Gastroesophageal sphincter (tissue), 4 donors: Measurements from ENCODE around the gene UVRAG. TPM values are rescaled to one million over a fixed set of nuclear protein-coding genes. Genes with fewer than 3 reads are reported as not detected.

Experiments
- ATAC-seq: fragments of 150-250 bp; one replicate; pipeline ENCODE4 v1.9.1; 2016; ENCODE audit warnings: mild to moderate bottlenecking, moderate library complexity
- H3K27ac ChIP-seq, 4 donors: fragments of 200-600 bp; sonication (generic) in 3 of 4; 1 replicate in 3 of 4; 2 replicates in 1 of 4; pipeline ENCODE4 v1.5.1; 2016 to 2019
- H3K27me3 ChIP-seq: fragments of 200-600 bp; sonication (generic); one replicate; pipeline ENCODE4 v1.5.1; 2019
- H3K36me3 ChIP-seq, 2 donors: fragments of 200-600 bp; sonication (generic); one replicate each; pipeline ENCODE4 v1.5.1; 2019; ENCODE audit warnings: control low read depth in 1 of 2
- H3K4me1 ChIP-seq, 3 donors: fragments of 200-600 bp; sonication (generic); 1 replicate in 2 of 3; 2 replicates in 1 of 3; pipeline ENCODE4 v1.5.1; 2016 to 2019; ENCODE audit warnings: control low read depth in 2 of 3
- H3K4me3 ChIP-seq, 2 donors: fragments of 200-600 bp; sonication (generic); one replicate each; pipeline ENCODE4 v1.5.1; 2019; ENCODE audit warnings: mild to moderate bottlenecking in 1 of 2, moderate library complexity in 1 of 2
- H3K9me3 ChIP-seq, 3 donors: fragments of 200-600 bp; sonication (generic); one replicate each; pipeline ENCODE4 v1.5.1; 2017 to 2019; ENCODE audit warnings: control low read depth in 2 of 3
- CTCF ChIP-seq, 4 experiments: fragments of 200-600 bp in 2 of 4; fragments of 450-650 bp in 2 of 4; sonication (generic) in 1 of 4; IDR thresholded peaks; one replicate each; pipeline ENCODE4 v1.5.1; 2017 to 2019; ENCODE audit warnings: antibody characterized with exemption in 4 of 4, mild to moderate bottlenecking in 2 of 4, moderate library complexity in 2 of 4
- EP300 ChIP-seq: sonication (generic); formaldehyde crosslinking; IDR thresholded peaks from one replicate; pipeline ENCODE4 v1.6.1; 2017; ENCODE audit warnings: antibody characterized with exemption, mild to moderate bottlenecking
- POLR2A ChIP-seq, 2 donors: fragments of 450-650 bp; IDR thresholded peaks; one replicate each; pipeline ENCODE4 v1.6.1; 2017; ENCODE audit warnings: antibody characterized with exemption in 2 of 2, mild to moderate bottlenecking in 2 of 2, moderate library complexity in 1 of 2
- POLR2AphosphoS5 ChIP-seq: sonication (generic); formaldehyde crosslinking; IDR thresholded peaks from one replicate; pipeline ENCODE4 v1.6.1; 2017; ENCODE audit warnings: antibody characterized with exemption
- WGBS, 2 donors: methylation state at CpG; one replicate each; pipeline ENCODE4 v1.1.5; 2018; ENCODE audit warnings: low coverage in 1 of 2; 5-methylcytosine and 5-hydroxymethylcytosine counted together
- total RNA-seq, 4 donors: library from RNA; depleted of rRNA; stranded (reverse); fragments of >200 nt; gene quantifications; one replicate each; pipeline ENCODE4 v1.1.0, GENCODE V29; 2016

UVRAG gene
- total RNA-seq, 4 donors from 2014 or later = 28.1 to 50.1 (median 34.7) TPM

DNA sequence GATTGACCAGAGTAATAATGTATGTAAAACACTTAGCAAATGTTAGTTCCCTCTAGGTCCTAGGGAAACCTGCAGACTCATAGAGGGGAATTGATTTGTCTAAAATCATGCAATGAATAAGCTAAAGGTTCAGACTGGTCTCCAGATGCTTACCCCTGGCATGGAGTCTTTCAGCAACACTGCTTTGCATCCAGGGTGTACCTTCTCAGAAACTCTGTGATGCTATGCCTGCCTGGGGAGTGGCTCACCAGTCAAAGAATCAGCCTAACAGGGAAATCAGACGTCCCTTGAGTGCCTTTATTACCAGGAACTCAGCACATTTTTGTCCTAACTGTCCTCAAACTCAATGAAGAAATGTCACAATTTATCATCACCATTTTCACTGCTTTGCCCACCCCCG lies 5.9 kb upstream of the UVRAG start:
- H3K4me1 ChIP-seq = peaks cover 0 to 5% (median 0%) of the 10 kb centered on the region in 3 donors
- ATAC-seq = no peak
- no peak overlapping the region for H3K27ac ChIP-seq
- WGBS, 2 donors = 75 to 88% methylated on average over 2 of the region's 2 CpGs
- H3K9me3 ChIP-seq = no peaks in the 10 kb centered on the region
- no peak for TF ChIP-seq EP300
- no peak for TF ChIP-seq POLR2AphosphoS5
- TF ChIP-seq POLR2A (IDR thresholded peaks at IDR 0.05) = no peak
- TF ChIP-seq CTCF (IDR thresholded peaks at IDR 0.05) = no peak
- H3K4me3 ChIP-seq = no peak overlapping the region
- no peaks in the 10 kb centered on the region for H3K36me3 ChIP-seq
- no peaks in the 10 kb centered on the region for H3K27me3 ChIP-seq

- Histone ChIP-seq H3K36me3 (no peaks in the 10 kb centered on the region), H3K4me1 (peaks cover 0 to 8% (median 0%) of the 10 kb centered on the region in 3 donors), H3K9me3 (no peaks in the 10 kb centered on the region), H3K4me3 (no peak overlapping the region), H3K27ac (no peak overlapping the region), H3K27me3 (no peaks in the 10 kb centered on the region)
- ATAC-seq = no peak
- 67 to 86% methylated on average over 1 to 2 of the region's 2 CpGs for WGBS, 2 donors
- TF ChIP-seq CTCF (IDR thresholded peaks at IDR 0.05) (no peak), EP300 (no peak)
Observed at GRCh38 chr11:75809991-75810390, 5.0 kb upstream of the UVRAG start.

- 69 to 97% methylated on average over 5 to 7 of the region's 8 CpGs for WGBS, 2 donors
- Histone ChIP-seq H3K27me3 (no peaks in the 10 kb centered on the region), H3K4me3 (no peak overlapping the region), H3K9me3 (no peaks in the 10 kb centered on the region), H3K27ac (no peak overlapping the region), H3K4me1 (peaks cover 0 to 9% (median 0%) of the 10 kb centered on the region in 3 donors), H3K36me3 (no peaks in the 10 kb centered on the region)
- ATAC-seq = no peak
- TF ChIP-seq CTCF (IDR thresholded peaks at IDR 0.05) (no peak), EP300 (no peak), POLR2A (IDR thresholded peaks at IDR 0.05) (no peak), POLR2AphosphoS5 (no peak)
Observed at GRCh38 chr11:75810637-75811390, 4.2 kb upstream of the UVRAG start.

DNA sequence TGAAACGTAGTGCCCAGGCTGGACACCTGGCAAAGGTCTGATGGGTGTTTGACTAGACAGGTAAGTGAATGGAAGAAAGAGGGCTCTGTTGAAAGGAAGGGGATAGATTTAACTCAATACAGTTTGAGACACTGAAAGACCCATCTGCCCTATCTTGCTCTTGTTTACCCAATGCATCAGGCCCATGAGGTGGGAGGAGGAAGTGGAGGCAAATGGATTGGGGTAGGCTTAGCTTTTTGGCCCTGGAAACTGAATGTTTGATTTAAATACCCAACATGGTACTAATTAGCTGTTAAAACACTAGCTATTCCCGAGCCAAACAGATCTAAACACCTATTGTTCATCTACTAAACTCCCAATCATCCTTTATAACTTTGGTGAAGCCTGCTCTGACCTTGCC lies 3.5 kb upstream of the UVRAG start:
- ATAC-seq = no peak
- no peaks in the 10 kb centered on the region for H3K27me3 ChIP-seq
- peaks cover 0 to 15% (median 4%) of the 10 kb centered on the region in 3 donors for H3K4me1 ChIP-seq
- no peaks in the 10 kb centered on the region for H3K36me3 ChIP-seq
- H3K9me3 ChIP-seq = no peaks in the 10 kb centered on the region
- no peak overlapping the region for H3K4me3 ChIP-seq
- H3K27ac ChIP-seq = no peak overlapping the region
- TF ChIP-seq EP300 (no peak), POLR2A (IDR thresholded peaks at IDR 0.05) (no peak), POLR2AphosphoS5 (no peak), CTCF (IDR thresholded peaks at IDR 0.05) (no peak)
- WGBS, 2 donors = 76 to 93% methylated on average over 2 of the region's 2 CpGs

DNA sequence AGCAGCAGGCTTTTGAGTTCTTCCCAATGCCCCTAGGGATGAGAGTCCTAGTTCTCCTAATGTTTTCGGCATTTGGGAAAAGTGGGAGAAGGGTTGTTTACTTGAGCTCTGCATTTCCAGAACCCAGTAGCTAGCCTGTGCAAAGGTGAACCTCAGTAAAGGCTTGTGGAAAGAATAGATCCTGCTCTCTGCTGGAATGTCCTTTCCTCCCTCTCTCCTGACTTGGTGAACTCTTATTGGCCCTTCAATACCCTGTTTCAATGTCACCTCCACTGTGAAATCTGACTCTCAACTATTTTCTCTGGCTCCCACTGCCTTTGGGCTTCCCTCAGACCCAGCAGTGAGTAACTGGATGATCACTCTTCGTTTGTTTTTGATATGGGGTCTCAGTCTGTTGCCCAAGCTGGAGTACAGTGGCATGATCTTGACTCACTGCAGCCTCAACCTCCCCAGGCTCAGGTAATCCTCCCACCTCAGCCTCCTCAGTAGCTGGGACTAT lies 2.4 kb upstream of the UVRAG start:
- WGBS, 2 donors = 80 to 86% methylated on average over 2 of the region's 2 CpGs
- Histone ChIP-seq H3K36me3 (no peaks in the 10 kb centered on the region), H3K4me3 (no peak overlapping the region), H3K4me1 (peaks cover 0 to 26% (median 6%) of the 10 kb centered on the region in 3 donors), H3K27me3 (no peaks in the 10 kb centered on the region), H3K27ac (peak overlapping the region in 3 of 4 donors; percentile 45 to 94 (median 59)), H3K9me3 (no peaks in the 10 kb centered on the region)
- TF ChIP-seq POLR2AphosphoS5 (no peak), EP300 (no peak)
- ATAC-seq = no peak
